Measurements from ENCODE around the gene PHOSPHO2. TPM values are rescaled to one million over a fixed set of nuclear protein-coding genes. Genes with fewer than 3 reads are reported as not detected.

PHOSPHO2 gene
- total RNA-seq, 1 donor from 2014 or later, result 3.6 TPM

- TF ChIP-seq CTCF (conservative IDR thresholded peaks at IDR 0.05; ENCODE audit: low read depth, low read length), result no peak
- H3K4me3 ChIP-seq (ENCODE audit: low read depth, low read length), result no peak overlapping the region
- DNase-seq (ENCODE audit: low read depth), result no peak
Measured at GRCh38 chr2:169736902-169737301, 42.6 kb downstream of the PHOSPHO2 start.

GRCh38 chr2:169738566-169739229 is 44.4 kb downstream of the PHOSPHO2 start:
- no peak overlapping the region for H3K4me3 ChIP-seq (ENCODE audit: low read depth, low read length)
- DNase-seq (ENCODE audit: low read depth), result no peak
- TF ChIP-seq CTCF (conservative IDR thresholded peaks at IDR 0.05; ENCODE audit: low read depth, low read length), result no peak

- TF ChIP-seq CTCF (conservative IDR thresholded peaks at IDR 0.05; ENCODE audit: low read depth, low read length), result no peak
- no peak for DNase-seq (ENCODE audit: low read depth)
- no peak overlapping the region for H3K4me3 ChIP-seq (ENCODE audit: low read depth, low read length)
Measured at GRCh38 chr2:169739351-169739750, 45.1 kb downstream of the PHOSPHO2 start.

- DNase-seq (ENCODE audit: low read depth), result no peak
- no peak overlapping the region for H3K4me3 ChIP-seq (ENCODE audit: low read depth, low read length)
- TF ChIP-seq CTCF (conservative IDR thresholded peaks at IDR 0.05; ENCODE audit: low read depth, low read length), result no peak
Measured at GRCh38 chr2:169743549-169743948, 49.3 kb downstream of the PHOSPHO2 start.

GRCh38 chr2:169746240-169746639 is 52.0 kb downstream of the PHOSPHO2 start:
- TF ChIP-seq CTCF (conservative IDR thresholded peaks at IDR 0.05; ENCODE audit: low read depth, low read length), result no peak
- no peak for DNase-seq (ENCODE audit: low read depth)
- H3K4me3 ChIP-seq (ENCODE audit: low read depth, low read length), result no peak overlapping the region

GRCh38 chr2:169748319-169748718 is 54.0 kb downstream of the PHOSPHO2 start:
- DNase-seq (ENCODE audit: low read depth), result no peak
- no peak overlapping the region for H3K4me3 ChIP-seq (ENCODE audit: low read depth, low read length)
- no peak for TF ChIP-seq CTCF (conservative IDR thresholded peaks at IDR 0.05; ENCODE audit: low read depth, low read length)

Other genes starting within 250 kb of the PHOSPHO2 start
- gene BBS5, start 215.0 kb upstream of the PHOSPHO2 start, total RNA-seq, result 3.6 and 4.3 TPM in 2 replicates
- 0.07 TPM in 1 of 2 replicates, not detected in the other for gene KLHL41, start 184.8 kb upstream of the PHOSPHO2 start, total RNA-seq
- gene FASTKD1, start 120.6 kb upstream of the PHOSPHO2 start, total RNA-seq, result 15.3 and 18.7 TPM in 2 replicates
- 15.0 and 21.9 TPM in 2 replicates for gene PPIG, start 110.1 kb upstream of the PHOSPHO2 start, total RNA-seq
- 0.14 TPM in 1 of 2 replicates, not detected in the other for gene CFAP210, start 64 bp upstream of the PHOSPHO2 start, total RNA-seq
- 19.1 and 28.1 TPM in 2 replicates for gene KLHL23, start 39.4 kb downstream of the PHOSPHO2 start, total RNA-seq
- 101 and 110 TPM in 2 replicates for gene SSB, start 104.4 kb downstream of the PHOSPHO2 start, total RNA-seq
- gene METTL5, start 130.4 kb downstream of the PHOSPHO2 start, total RNA-seq, result 76.0 and 90.0 TPM in 2 replicates
- 10.7 and 12.8 TPM in 2 replicates for gene UBR3, start 133.0 kb downstream of the PHOSPHO2 start, total RNA-seq

Measured in epithelial cell of proximal tubule (primary cell).